SJCRH30 (cell line): ENCODE results near the gene TEX52. TPM values are rescaled to one million over a fixed set of nuclear protein-coding genes. Genes with fewer than 3 reads are reported as not detected.
"Not testable (repeated sequence)": the region's sequence is repeated elsewhere in the genome, so short reads cannot be mapped to it uniquely, and the experiment has no call there.

Experiments used
- DNase-seq, 2 experiments: peaks; one replicate each; pipeline ENCODE4 v3.0.0-alpha.2; 2015 to 2020
- H3K27ac ChIP-seq: fragments of 250-450 bp; sonication (Bioruptor Pico); 2 replicates; pipeline ENCODE4 v1.5.1; 2020; ENCODE audit warnings: mild to moderate bottlenecking, moderate library complexity
- H3K27me3 ChIP-seq: fragments of 250-450 bp; sonication (Bioruptor Pico); 2 replicates; pipeline ENCODE4 v1.5.1; 2020; ENCODE audit warnings: mild to moderate bottlenecking, moderate library complexity
- H3K36me3 ChIP-seq: fragments of 250-450 bp; sonication (Bioruptor Pico); 2 replicates; pipeline ENCODE4 v1.5.1; 2020; ENCODE audit warnings: mild to moderate bottlenecking, moderate library complexity
- H3K4me1 ChIP-seq: fragments of 250-450 bp; sonication (Bioruptor Pico); 2 replicates; pipeline ENCODE4 v1.5.1; 2020; ENCODE audit warnings: mild to moderate bottlenecking, moderate library complexity
- H3K4me3 ChIP-seq: fragments of 250-450 bp; sonication (Bioruptor Pico); 2 replicates; pipeline ENCODE4 v1.5.1; 2020; ENCODE audit warnings: mild to moderate bottlenecking, moderate library complexity
- H3K9me3 ChIP-seq: fragments of 250-450 bp; sonication (Bioruptor Pico); replicated peaks from 2 replicates; pipeline ENCODE4 v1.5.1; 2020; ENCODE audit warnings: mild to moderate bottlenecking, moderate library complexity
- total RNA-seq: library from RNA; depleted of rRNA; stranded (reverse); fragments of >200 nt; shearing (Covaris generic); gene quantifications from 2 replicates; pipeline ENCODE4 v1.2.3, GENCODE V29; 2014

Gene TEX52
- total RNA-seq, 1 experiment from 2014 or later: 0.20 TPM

DNA sequence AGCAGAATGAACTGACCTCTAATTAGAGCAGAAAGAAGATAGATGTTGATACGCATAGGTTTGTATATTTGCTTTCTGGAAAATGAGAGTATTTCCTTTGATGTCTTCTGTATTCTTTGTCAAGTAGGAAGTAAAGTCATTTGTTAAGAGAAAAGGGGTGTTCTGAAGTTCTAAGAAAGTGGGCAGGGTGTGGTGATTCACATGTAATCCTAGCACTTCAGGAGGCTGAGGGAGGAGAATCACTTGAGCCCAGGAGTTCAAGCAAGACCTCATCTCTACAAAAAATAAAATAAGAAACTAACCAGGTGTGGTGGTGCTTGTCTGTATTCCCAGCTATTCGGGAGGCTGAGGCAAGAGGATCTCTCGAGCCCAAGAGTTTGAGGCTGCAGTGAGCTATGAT, 23.0 kb upstream of the TEX52 start:
- Histone ChIP-seq H3K4me1 (peaks cover 6% of the 10 kb centered on the region), H3K27me3 (no peaks in the 10 kb centered on the region), H3K27ac (no peak overlapping the region), H3K4me3 (no peak overlapping the region), H3K36me3 (peaks cover 13% of the 10 kb centered on the region), H3K9me3 (no peaks in the 10 kb centered on the region)
- DNase-seq: no peak

DNA sequence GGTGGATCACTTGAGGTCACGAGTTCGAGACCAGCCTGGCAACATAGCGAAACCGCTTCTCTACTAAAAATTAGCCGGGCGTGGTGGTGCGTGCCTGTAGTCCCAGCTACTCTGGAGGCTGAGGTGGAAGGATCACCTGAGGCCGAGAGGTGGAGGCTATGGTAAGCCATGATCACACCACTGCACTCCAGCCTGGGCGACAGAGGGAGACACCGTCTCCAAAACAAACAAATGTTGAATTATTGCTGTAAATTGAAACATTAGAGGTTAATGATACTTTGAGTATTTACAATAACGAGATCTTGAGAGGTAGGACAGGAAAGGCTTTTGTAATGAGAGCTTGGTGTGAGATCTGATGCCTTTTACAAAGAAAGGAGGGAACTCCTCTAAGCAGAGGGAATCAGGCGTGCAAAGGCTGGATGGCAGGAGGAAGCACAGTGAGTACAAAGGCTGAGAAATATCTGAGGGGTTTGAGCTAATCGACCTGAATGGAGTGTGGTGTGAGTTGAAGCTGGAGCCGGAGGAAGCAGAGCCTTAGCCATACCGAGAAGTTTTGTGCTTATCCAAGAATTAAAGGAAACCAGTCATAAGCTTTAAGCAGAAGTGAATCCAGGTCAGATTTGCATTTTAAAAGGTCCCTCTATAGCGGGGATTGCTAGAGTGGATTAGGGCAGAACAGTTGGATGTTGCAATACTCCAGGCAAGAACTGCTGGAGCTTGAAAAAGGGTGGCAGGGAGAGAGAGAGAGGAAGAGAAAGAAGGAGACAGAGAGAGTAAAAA, 21.3 kb upstream of the TEX52 start:
- Histone ChIP-seq H3K9me3 (no peaks in the 10 kb centered on the region), H3K27ac (peak overlapping the region; percentile 99), H3K4me1 (peaks cover 6% of the 10 kb centered on the region), H3K36me3 (peaks cover 27% of the 10 kb centered on the region), H3K4me3 (peak overlapping the region; percentile 97), H3K27me3 (no peaks in the 10 kb centered on the region)
- DNase-seq: no peak

DNA sequence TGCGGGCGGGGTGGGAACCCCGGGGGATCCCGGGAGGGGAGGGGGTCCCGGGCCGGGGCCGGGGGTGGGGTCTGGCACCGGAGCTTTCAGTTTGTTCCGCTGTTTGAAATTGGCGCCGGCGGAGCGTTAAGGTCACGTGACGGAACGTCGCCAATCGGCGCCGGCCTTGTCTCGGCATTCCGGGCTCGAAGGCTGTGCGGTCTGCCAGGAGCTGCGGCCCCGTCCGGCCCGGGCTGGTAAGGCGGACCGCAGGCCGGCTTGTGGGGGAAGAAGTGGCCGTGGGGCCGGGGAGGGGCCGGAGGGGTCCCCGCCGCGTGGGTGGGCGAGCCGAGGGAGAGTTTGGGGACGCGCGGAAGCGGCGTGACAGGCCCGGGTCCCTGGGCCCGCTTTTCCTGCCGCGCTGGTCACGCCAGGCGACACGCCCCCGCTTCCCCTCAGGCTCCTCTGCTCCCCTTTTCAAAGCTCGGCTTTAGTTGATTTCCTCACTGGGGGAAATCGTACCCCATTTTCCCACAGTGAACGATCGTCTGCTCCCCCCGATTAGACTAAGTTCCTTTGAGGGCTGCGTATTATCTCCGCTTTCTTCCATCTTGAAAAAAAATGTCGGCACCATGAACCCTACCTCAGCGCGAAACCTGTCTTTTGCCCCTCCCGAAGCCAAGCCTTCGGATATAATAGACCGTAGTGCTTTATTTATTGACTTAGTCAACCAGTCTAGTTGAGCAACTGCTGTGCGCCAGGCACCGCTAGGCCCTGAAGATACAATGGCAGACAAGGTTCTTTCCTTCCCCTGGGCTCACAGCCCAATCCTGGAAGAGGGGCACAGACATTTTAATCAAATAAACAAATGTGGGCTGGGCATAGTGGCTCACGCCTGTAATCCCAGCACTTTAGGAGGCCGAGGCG, 20.5 kb upstream of the TEX52 start, which contains the start of the genes FOXM1 and RHNO1:
Gene FOXM1 (minus strand): TSS at position 128 of the 906 bp plus-strand sequence. CDS start 2,696 bp downstream, outside the sequence.
Gene RHNO1 (plus strand): TSS at position 177 of the 906 bp plus-strand sequence. CDS start 8,144 bp downstream, outside the sequence.
- DNase-seq: peak; percentile 92 to 93
- H3K27me3 ChIP-seq: no peaks in the 10 kb centered on the region
- peaks cover 6% of the 10 kb centered on the region for H3K4me1 ChIP-seq
- peak within 1 kb of the TSS; percentile 97 for H3K4me3 ChIP-seq
- H3K9me3 ChIP-seq: no peaks in the 10 kb centered on the region
- peak within 1 kb of the TSS; percentile 99 for H3K27ac ChIP-seq
- H3K36me3 ChIP-seq: peaks cover 34% of the 10 kb centered on the region

DNA sequence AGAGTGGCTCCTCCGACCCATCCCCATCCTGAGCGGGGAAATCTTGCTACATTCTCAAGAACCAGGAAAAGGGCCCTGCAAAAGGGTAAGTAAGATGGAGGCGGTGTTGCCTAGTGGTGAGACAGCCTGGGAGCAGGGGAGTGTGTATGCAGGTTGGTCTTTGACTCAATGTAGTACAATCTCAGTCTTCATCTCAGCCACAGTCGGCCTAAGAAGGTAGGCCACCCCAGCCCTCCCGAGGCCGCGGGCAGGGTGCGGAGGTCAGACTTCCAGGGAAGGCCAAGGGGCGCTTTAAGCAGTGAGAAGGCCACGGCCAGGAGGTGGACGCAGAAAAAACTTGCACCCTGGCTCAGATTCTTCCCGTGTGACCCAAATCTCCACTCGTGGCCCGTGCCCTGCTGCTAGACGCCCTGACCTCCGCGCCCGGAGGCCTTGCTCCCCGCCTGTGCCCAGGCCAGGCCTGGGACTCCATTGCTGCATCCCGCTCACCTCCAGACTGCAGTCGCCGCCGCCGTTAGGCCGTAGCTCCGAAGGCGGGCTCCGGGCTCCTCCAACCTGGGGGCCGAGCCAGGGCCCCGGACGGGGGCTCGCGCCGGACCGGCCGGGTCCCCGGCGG, 19.7 kb upstream of the TEX52 start:
- no peaks in the 10 kb centered on the region for H3K9me3 ChIP-seq
- peak overlapping the region; percentile 99 for H3K27ac ChIP-seq

DNA sequence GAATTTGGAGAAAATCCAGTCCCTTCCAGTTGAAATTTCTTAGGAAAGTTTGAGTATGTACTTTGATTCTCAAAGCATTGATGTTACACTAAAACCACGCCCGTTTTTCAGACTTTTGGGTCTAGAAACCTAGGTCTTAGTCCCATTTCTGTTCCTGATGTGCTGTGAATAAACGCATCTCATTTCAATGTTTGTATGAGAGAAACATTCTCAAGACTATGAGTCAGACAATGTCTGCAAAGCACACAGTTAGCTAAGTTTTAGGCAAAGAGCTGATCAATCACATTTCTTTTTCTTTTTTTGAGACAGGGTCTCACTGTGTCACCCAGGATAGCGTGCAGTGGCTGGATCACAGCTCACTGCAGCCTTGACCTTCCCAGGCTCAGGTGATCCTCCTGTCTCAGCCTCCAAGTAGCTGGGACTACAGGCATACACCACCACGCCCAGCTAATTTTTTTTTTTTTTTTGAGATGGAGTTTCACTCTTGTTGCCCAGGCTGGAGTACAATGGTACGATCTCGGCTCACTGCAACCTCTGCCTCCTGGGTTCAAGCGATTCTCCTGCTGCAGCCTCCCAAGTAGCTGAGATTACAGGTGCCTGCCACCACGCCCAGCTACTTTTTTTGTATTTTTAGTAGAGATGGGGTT, 12.3 kb upstream of the TEX52 start:
- H3K36me3 ChIP-seq: peaks cover 89% of the 10 kb centered on the region
- not testable (repeated sequence) for H3K9me3 ChIP-seq, DNase-seq, H3K27ac ChIP-seq, H3K4me1 ChIP-seq, H3K27me3 ChIP-seq, H3K4me3 ChIP-seq

More for the DNA sequence above, 19.7 kb upstream of the TEX52 start:
- H3K36me3 ChIP-seq: peaks cover 41% of the 10 kb centered on the region
- no peaks in the 10 kb centered on the region for H3K27me3 ChIP-seq
- H3K4me3 ChIP-seq: peak overlapping the region; percentile 97
- H3K4me1 ChIP-seq: peaks cover 6% of the 10 kb centered on the region
- DNase-seq: peak; percentile 49 to 54

DNA sequence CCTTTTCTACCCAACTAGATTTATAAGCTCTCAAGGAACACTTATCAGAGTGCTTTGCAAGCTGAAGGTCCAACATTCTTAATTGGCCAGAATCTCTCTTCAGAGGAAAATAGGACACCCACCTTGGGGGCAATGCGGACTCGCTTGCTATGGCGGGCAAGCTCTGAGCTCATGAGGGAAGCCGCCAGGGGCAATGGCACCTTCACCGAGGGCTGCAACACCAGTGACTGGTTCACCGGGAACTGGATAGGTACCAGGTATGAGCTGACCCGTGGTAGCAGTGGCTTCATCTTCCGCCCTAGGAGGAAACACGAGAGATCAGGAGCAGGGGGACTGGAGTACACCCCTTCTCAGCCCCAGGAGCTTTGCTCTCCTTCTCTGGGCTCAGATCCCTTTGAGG, 7.4 kb upstream of the TEX52 start:
- H3K4me3 ChIP-seq: no peak overlapping the region
- no peak for DNase-seq
- no peaks in the 10 kb centered on the region for H3K4me1 ChIP-seq
- H3K27ac ChIP-seq: no peak overlapping the region
- H3K27me3 ChIP-seq: no peaks in the 10 kb centered on the region
- no peaks in the 10 kb centered on the region for H3K9me3 ChIP-seq
- H3K36me3 ChIP-seq: peaks cover 92% of the 10 kb centered on the region

DNA sequence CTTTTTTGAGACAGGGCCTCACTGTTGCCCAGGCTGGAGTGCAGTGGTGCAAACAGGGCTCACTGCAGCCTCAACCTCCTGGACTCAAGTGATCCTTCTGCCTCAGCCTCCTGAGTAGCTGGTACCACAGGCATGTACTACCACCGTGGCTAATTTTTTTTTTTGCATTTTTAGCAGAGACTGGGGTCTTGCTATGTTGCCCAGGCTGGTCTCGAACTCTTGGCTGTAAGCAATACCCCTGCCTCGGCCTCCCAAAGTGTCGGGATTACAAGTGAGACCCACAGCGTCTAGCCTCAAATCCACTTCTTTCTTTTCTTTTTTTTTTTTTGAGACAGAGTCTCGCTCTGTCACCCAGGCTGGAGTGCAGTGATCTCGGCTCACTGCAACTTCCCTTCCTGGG, 6.6 kb upstream of the TEX52 start:
- H3K4me1 ChIP-seq, H3K4me3 ChIP-seq, H3K27me3 ChIP-seq, H3K27ac ChIP-seq, DNase-seq, H3K9me3 ChIP-seq: not testable (repeated sequence)
- H3K36me3 ChIP-seq: peaks cover 92% of the 10 kb centered on the region

DNA sequence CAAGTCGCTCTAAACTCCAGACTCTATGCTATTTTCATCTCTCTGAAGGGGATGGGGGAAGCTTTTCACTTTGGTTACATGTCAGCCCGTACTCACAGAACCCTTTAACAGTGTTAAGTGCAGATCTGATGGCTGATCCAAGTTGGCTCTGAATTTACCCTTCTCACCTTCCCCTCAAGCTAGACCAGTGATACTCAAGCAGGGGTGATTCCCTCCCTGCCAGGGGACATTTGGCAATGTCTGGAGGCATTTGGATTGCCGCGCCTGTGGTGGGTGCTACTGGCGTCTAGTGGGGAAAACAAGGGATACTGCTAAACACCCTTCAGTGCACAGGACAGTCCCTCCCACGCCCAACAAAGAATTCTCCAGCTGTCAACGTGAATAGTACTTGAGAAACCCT, 6.0 kb upstream of the TEX52 start:
- no peak for DNase-seq
- no peak overlapping the region for H3K4me3 ChIP-seq
- no peaks in the 10 kb centered on the region for H3K9me3 ChIP-seq
- no peaks in the 10 kb centered on the region for H3K4me1 ChIP-seq
- peaks cover 92% of the 10 kb centered on the region for H3K36me3 ChIP-seq
- H3K27ac ChIP-seq: no peak overlapping the region
- no peaks in the 10 kb centered on the region for H3K27me3 ChIP-seq

DNA sequence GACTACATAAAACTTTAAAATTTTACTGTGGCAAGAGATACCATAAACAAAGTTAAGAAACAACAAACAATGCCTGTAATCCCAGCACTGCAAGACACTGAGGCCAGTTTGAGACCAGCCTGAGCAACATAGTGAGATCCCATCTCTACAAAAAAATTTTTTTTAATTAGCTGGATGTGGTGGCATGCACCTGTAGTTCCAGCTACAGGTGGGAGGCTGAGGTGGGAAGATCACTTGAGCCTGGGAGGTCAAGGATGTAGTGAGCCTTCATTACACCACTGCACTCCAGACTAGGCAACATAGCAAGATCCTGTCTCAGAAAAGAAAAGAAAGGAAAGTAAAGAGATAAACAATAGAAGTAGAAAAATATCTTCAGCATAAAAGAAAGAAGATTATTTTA, 3.3 kb upstream of the TEX52 start:
- H3K27me3 ChIP-seq: no peaks in the 10 kb centered on the region
- H3K27ac ChIP-seq: no peak overlapping the region
- no peaks in the 10 kb centered on the region for H3K4me1 ChIP-seq
- no peak for DNase-seq
- H3K4me3 ChIP-seq: no peak overlapping the region
- no peaks in the 10 kb centered on the region for H3K9me3 ChIP-seq
- peaks cover 70% of the 10 kb centered on the region for H3K36me3 ChIP-seq

DNA sequence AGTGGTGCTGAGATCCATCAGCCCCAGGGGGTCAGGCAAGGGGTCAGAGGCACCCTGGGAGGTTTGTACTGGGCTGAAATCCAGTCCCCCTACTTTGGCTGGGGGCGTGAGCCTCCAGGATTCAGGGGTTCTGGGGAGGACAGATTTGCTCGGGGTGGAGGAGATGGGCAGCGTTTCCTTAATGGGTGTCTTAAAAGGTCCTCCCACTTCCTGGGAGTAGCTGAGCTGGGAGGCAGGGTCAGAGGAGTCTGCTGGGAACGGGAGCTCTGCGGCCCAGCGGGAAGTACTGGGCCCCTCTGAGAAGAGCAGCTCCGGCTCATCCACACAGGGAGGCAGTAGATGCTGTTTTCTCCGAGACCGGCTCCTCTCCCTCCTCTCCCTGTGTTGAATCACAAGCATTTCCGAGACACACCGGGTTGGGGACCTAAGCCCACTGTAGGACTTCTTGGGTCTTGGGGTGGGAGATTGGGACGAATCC, 2.1 kb upstream of the TEX52 start:
- no peaks in the 10 kb centered on the region for H3K27me3 ChIP-seq
- no peak overlapping the region for H3K4me3 ChIP-seq

DNA sequence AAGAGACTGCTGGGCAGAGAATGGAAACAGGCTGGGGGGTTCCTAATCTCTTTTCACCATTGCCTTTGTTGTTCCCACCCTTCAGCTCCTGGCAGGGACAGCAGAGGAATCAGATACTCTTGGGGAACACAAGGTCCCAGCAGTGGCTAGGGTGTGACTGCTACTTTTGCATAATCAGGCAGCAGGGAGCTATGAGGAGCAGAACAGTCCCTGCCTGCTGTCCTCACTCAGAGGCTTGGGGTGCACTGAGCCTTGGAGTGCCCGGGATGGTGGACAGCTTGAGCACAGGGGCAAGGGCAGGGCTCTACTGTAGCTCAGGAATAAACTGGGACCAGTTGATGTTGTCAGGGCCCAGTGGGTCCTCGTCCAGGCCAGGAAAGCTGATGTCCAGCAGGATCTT, 1.5 kb upstream of the TEX52 start:
- Histone ChIP-seq H3K27me3 (no peaks in the 10 kb centered on the region), H3K9me3 (no peaks in the 10 kb centered on the region), H3K4me1 (no peaks in the 10 kb centered on the region), H3K36me3 (peaks cover 55% of the 10 kb centered on the region), H3K27ac (no peak overlapping the region), H3K4me3 (no peak overlapping the region)
- no peak for DNase-seq

More for the DNA sequence above, 2.1 kb upstream of the TEX52 start:
- Histone ChIP-seq H3K4me1 (no peaks in the 10 kb centered on the region), H3K36me3 (peaks cover 60% of the 10 kb centered on the region), H3K9me3 (no peaks in the 10 kb centered on the region), H3K27ac (no peak overlapping the region)
- DNase-seq: no peak

DNA sequence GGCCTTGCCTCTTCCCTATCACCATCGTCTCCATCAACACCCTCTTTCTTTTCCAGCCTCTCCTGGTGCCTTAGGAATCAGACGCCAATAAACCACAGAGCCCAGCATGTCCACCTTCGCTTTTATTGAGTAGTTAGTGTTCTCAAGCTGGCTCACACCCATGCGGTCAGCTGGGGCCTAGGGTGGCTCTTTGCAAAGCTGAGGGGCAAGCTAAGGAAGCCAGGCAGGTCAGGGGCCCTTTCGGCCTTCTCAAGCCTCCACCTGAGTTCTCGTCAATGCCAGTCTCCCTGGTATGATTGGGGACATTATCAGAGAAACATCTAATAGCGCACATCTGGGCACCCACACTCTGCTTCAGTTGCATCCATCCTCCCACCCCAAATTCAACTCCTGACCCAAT, 737 bp upstream of the TEX52 start:
- Histone ChIP-seq H3K27ac (no peak overlapping the region), H3K27me3 (no peaks in the 10 kb centered on the region), H3K4me1 (no peaks in the 10 kb centered on the region), H3K36me3 (peaks cover 47% of the 10 kb centered on the region), H3K9me3 (no peaks in the 10 kb centered on the region), H3K4me3 (no peak overlapping the region)
- no peak for DNase-seq

DNA sequence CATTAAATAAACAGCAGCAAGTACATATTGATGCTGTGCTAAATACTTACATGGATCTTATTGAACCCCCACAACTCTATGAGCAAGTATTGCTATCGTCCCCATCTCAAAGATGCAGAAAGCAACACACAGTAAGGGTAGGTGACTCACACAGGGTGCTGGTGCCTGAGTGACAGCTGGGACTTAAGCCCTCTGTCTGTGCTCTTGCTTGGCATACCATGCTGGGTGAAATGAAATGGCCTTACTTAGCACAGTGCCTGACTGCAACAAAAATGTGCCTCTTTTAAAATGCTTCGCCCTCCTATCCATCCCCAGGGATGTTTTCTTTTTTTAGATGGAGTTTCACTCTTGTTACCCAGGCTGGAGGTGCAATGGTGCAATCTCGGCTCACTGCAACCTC, 788 bp downstream of the TEX52 start:
- H3K27ac ChIP-seq: no peak overlapping the region
- no peak overlapping the region for H3K4me3 ChIP-seq
- peaks cover 32% of the 10 kb centered on the region for H3K36me3 ChIP-seq
- DNase-seq: peak; percentile 44 to 56
- no peaks in the 10 kb centered on the region for H3K4me1 ChIP-seq
- no peaks in the 10 kb centered on the region for H3K9me3 ChIP-seq
- H3K27me3 ChIP-seq: no peaks in the 10 kb centered on the region

DNA sequence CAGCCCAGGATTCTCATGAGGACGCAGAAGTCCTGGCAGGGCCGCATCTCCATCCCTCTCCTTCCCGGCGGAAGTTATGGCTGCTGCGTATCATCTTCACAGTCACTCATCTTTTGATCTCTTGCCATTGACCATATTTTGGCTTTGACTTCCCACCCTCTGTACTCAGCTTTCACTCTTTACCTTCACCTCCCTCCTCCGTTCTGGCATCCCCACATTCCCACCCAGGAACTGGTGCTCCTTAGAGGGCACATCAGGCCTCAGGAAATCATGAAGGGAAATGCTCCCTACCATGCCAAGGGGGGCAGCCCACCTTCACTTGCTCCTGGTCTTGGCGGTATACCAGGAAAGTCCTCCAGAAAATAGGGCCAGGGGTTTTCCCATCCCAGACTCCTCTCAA, 1.3 kb downstream of the TEX52 start:
- H3K4me1 ChIP-seq: no peaks in the 10 kb centered on the region
- no peak for DNase-seq
- H3K36me3 ChIP-seq: peaks cover 30% of the 10 kb centered on the region
- no peaks in the 10 kb centered on the region for H3K9me3 ChIP-seq
- H3K27ac ChIP-seq: no peak overlapping the region
- no peaks in the 10 kb centered on the region for H3K27me3 ChIP-seq
- no peak overlapping the region for H3K4me3 ChIP-seq
